ENCODE data around the gene TIMM29.

- TF ChIP-seq CTCF (IDR thresholded peaks at IDR 0.05; ENCODE audit: poor library complexity, severe bottlenecking) (no peak), POLR2AphosphoS5 (IDR thresholded peaks at IDR 0.05) (no peak), REST (IDR thresholded peaks at IDR 0.05; ENCODE audit: borderline replicate concordance) (no peak)
Measured at GRCh38 chr19:10882108-10882457, 46.5 kb upstream of the TIMM29 start.

Measured in neural cell (in vitro differentiated cells).